Measurements from ENCODE around the gene MXRA8. TPM values are rescaled to one million over a fixed set of nuclear protein-coding genes. Genes with fewer than 3 reads are reported as not detected.

Gene MXRA8
- total RNA-seq, 2 experiments from 2014 or later, result 0.92 to 0.98 TPM

DNA sequence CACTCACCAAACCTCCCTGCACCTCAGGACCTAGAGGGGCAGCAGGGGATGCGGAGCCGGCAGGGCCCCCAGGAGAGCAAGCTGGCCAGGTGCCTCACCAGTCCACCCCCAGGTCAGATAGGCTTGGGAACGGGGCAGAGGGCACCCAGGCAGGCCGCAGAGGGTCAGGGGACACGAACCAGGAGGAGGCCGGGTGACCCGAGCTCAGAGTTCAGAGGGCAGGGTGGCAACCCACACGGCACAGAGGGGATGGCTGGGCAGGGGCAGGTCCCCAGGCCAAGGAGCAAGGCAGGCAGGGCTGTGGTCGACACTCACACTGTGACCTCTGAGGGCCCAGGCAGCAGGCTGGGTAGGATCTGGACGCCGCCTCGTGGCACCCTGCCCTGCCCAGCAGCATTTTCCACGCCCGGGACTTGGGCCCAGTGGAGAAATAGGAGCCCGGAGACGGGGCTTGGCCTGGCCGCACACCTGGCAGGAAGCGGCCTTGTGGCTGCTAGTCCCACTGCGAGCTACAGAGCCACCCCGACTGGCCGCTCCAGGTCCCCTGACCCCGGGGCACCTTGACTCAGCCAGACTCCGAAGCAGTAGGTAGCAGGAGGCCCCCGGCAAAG, 14.4 kb downstream of the MXRA8 start:
- TF ChIP-seq, protein P1, sequence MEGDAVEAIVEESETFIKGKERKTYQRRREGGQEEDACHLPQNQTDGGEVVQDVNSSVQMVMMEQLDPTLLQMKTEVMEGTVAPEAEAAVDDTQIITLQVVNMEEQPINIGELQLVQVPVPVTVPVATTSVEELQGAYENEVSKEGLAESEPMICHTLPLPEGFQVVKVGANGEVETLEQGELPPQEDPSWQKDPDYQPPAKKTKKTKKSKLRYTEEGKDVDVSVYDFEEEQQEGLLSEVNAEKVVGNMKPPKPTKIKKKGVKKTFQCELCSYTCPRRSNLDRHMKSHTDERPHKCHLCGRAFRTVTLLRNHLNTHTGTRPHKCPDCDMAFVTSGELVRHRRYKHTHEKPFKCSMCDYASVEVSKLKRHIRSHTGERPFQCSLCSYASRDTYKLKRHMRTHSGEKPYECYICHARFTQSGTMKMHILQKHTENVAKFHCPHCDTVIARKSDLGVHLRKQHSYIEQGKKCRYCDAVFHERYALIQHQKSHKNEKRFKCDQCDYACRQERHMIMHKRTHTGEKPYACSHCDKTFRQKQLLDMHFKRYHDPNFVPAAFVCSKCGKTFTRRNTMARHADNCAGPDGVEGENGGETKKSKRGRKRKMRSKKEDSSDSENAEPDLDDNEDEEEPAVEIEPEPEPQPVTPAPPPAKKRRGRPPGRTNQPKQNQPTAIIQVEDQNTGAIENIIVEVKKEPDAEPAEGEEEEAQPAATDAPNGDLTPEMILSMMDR (IDR thresholded peaks at IDR 0.05), result no peak
- CTCF ChIA-PET, result interaction anchor here (3.6 kb wide), 1 partner anchor 28 kb away, joined by 10 read pairs; no protein-coding TSS in a partner anchor
- Mint-ChIP-seq H3K27ac (no peak overlapping the region), H3K4me3 (no peak overlapping the region), H3K9me3 (no peaks in the 10 kb centered on the region), H3K27me3 (no peaks in the 10 kb centered on the region), H3K4me1 (ENCODE audit: low read depth) (peaks cover 22% of the 10 kb centered on the region), H3K36me3 (ENCODE audit: low read depth) (peaks cover 14% of the 10 kb centered on the region)
- intact Hi-C loops (cut with micrococcal nuclease), result no loop called here
- ATAC-seq, result no peak
- no peak for DNase-seq
- POLR2A ChIA-PET, result interaction anchor here (1.6 kb wide), 1 partner anchor 19 kb away, joined by 4 read pairs; no protein-coding TSS in a partner anchor

DNA sequence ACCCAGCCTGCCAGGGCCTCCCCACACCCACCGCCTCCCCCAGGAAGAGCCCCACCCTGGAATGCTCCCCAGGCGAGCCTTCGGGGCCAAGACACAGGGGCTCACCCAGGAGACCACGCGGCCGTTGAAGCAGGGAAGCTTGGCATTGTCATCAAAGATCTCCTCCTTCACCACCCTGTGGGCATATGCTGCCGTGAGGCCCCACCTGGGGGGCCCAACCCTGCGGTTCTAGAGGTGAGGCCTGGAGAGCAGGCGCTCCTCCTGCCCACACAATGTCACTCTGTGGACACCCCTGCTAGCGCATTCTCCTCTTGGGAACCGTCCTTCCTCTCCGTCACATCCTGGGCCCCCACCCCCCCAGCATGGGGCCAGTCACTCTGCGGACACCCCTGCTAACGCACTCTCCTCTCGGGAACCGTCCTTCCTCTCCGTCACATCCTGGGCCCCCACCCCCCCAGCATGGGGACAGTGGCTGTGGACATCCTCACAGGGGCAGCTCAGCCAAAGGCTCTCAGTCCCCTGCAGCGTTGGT, 15.7 kb downstream of the MXRA8 start:
- DNase-seq, result no peak
- H3K27me3 Mint-ChIP-seq, result no peaks in the 10 kb centered on the region
- TF ChIP-seq, protein P1 (IDR thresholded peaks at IDR 0.05), result no peak
- ATAC-seq, result no peak
- no peaks in the 10 kb centered on the region for H3K9me3 Mint-ChIP-seq
- ChIA-PET POLR2A (no interaction called here), CTCF (interaction anchor here (1.2 to 3.6 kb wide), 2 partner anchors 29 kb away, joined by 3 to 10 read pairs; no protein-coding TSS in a partner anchor)
- intact Hi-C loops (cut with micrococcal nuclease), result no loop called here
- no peak overlapping the region for H3K4me3 Mint-ChIP-seq
- peaks cover 21% of the 10 kb centered on the region for H3K4me1 Mint-ChIP-seq (ENCODE audit: low read depth)
- H3K36me3 Mint-ChIP-seq (ENCODE audit: low read depth), result peaks cover 14% of the 10 kb centered on the region
- no peak overlapping the region for H3K27ac Mint-ChIP-seq

DNA sequence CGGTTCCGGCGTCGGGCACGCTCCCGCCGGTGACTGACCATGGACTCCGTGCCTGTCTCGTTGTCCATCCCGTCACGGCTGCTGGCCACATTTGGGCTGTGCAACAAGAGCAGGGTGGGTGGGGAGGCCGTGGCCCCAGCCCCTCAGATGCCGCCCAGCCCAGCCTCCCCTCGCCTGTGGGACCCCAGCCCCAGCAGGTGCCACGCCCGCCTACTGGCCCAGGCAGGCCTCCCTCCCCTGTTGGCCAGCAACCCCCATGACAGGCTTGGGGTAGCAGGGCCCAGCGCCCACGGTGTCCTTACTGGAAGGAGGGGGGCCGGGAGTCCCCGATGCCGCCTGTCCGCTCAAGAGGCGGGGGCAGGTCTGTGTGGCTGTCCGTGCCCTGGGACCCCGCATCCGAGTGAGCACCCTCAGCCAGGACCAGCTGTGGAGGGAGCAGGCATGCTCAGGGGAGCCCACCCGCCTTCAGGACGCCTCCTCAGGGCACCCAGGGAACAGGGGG, 16.2 kb downstream of the MXRA8 start:
- H3K4me3 Mint-ChIP-seq, result no peak overlapping the region
- H3K36me3 Mint-ChIP-seq (ENCODE audit: low read depth), result peaks cover 16% of the 10 kb centered on the region
- no peaks in the 10 kb centered on the region for H3K27me3 Mint-ChIP-seq
- DNase-seq (no peak), ATAC-seq (no peak)
- no peaks in the 10 kb centered on the region for H3K9me3 Mint-ChIP-seq
- ChIA-PET CTCF (interaction anchor here (1.2 kb wide), 1 partner anchor 30 kb away, joined by 3 read pairs; no protein-coding TSS in a partner anchor), POLR2A (no interaction called here)
- H3K27ac Mint-ChIP-seq, result no peak overlapping the region
- peaks cover 16% of the 10 kb centered on the region for H3K4me1 Mint-ChIP-seq (ENCODE audit: low read depth)
- intact Hi-C loops (cut with micrococcal nuclease), result no loop called here
- TF ChIP-seq, protein P1 (IDR thresholded peaks at IDR 0.05), result no peak

DNA sequence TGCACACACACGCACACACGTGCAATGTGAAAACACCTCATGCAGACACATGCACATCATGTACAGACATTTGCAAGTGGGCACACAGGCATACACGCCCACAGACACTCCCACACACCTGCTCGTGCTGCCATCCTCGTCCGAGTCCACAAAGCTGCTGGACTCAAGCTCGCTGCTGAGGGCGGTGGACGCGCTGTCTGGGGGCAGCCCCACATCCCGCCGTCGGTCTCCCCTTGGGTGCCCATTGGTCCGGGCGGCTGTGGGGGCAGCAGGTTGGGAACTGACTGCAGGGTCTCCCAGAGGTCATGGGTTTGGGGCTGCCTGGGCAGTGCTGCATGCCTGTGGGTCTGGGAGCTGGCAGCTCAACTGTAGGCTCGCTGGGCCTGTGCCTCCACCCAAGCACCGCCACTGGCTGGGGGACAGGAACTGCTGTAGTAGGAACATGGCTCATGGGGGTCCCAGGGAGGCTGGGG, 16.8 kb downstream of the MXRA8 start:
- Mint-ChIP-seq H3K27me3 (no peaks in the 10 kb centered on the region), H3K27ac (no peak overlapping the region), H3K4me3 (no peak overlapping the region), H3K4me1 (ENCODE audit: low read depth) (peaks cover 10% of the 10 kb centered on the region), H3K36me3 (ENCODE audit: low read depth) (peaks cover 16% of the 10 kb centered on the region), H3K9me3 (no peaks in the 10 kb centered on the region)
- no peak for DNase-seq
- ChIA-PET POLR2A (interaction anchor here (0.8 kb wide), 1 partner anchor 29 kb away, joined by 3 read pairs; no protein-coding TSS in a partner anchor), CTCF (interaction anchor here (1.2 kb wide), 1 partner anchor 31 kb away, joined by 3 read pairs; no protein-coding TSS in a partner anchor)
- TF ChIP-seq, protein P1 (IDR thresholded peaks at IDR 0.05), result no peak
- intact Hi-C loops (cut with micrococcal nuclease), result no loop called here
- no peak for ATAC-seq
